Keratinocyte (primary cell): ENCODE data around the gene B9D1. TPM values are rescaled to one million over a fixed set of nuclear protein-coding genes. Genes with fewer than 3 reads are reported as not detected.

Experiments
- DNase-seq: peaks from one replicate; pipeline ENCODE4 v3.0.0-alpha.2; 2011; ENCODE audit warnings: low read depth, missing footprints, low spot score
- FAIRE-seq: peaks from 2 replicates; lab custom pipeline; 2011; peaks lifted over from hg19 to GRCh38; lab: Jason Lieb, UNC
- H2AFZ ChIP-seq: 2 replicates; pipeline ENCODE4 v1.6.0; 2012; ENCODE audit warnings: low read length, control low read depth, inconsistent platforms; ENCODE audit not compliant: control insufficient read depth
- H3K27ac ChIP-seq: 2 replicates; pipeline ENCODE4 v1.5.1; 2011; ENCODE audit warnings: low read length; ENCODE audit not compliant: control insufficient read depth, insufficient read depth
- H3K27me3 ChIP-seq: 3 replicates; pipeline ENCODE4 v1.6.0; 2011; ENCODE audit warnings: low read length; ENCODE audit not compliant: control insufficient read depth, insufficient read depth; ENCODE audit errors: extremely low read depth
- H3K36me3 ChIP-seq, 2 experiments: 2 replicates in 1 of 2; 3 replicates in 1 of 2; pipeline ENCODE4 v1.5.1; 2011; ENCODE audit warnings: low read length in 2 of 2, mild to moderate bottlenecking in 1 of 2; ENCODE audit not compliant: control insufficient read depth in 2 of 2, insufficient read depth in 2 of 2; ENCODE audit errors: extremely low read depth in 1 of 2
- H3K4me1 ChIP-seq: 3 replicates; pipeline ENCODE4 v1.5.1; 2011; ENCODE audit warnings: low read length; ENCODE audit not compliant: control insufficient read depth, insufficient read depth; ENCODE audit errors: extremely low read depth
- H3K4me2 ChIP-seq: 3 replicates; pipeline ENCODE4 v1.6.0; 2011; ENCODE audit warnings: low read depth, low read length; ENCODE audit not compliant: control insufficient read depth, insufficient read depth; ENCODE audit errors: extremely low read depth
- H3K4me3 ChIP-seq, 3 experiments: fragments of 200-600 bp in 1 of 3; sonication (generic) in 1 of 3; 2 replicates in 2 of 3; 3 replicates in 1 of 3; pipeline ENCODE4 v1.5.1; 2011 to 2016; ENCODE audit warnings: low read length in 3 of 3, mild to moderate bottlenecking in 3 of 3, control low read depth in 2 of 3, inconsistent platforms in 1 of 3, low read depth in 1 of 3, mixed read lengths in 1 of 3, mixed run types in 1 of 3, moderate library complexity in 1 of 3; ENCODE audit not compliant: control insufficient read depth in 2 of 3, insufficient read depth in 2 of 3; ENCODE audit errors: extremely low read depth in 1 of 3
- H3K79me2 ChIP-seq: 2 replicates; pipeline ENCODE4 v1.6.0; 2012; ENCODE audit warnings: low read length; ENCODE audit not compliant: control insufficient read depth, insufficient read depth
- H3K9ac ChIP-seq: 3 replicates; pipeline ENCODE4 v1.6.0; 2011; ENCODE audit warnings: low read length; ENCODE audit not compliant: control insufficient read depth, insufficient read depth; ENCODE audit errors: extremely low read depth
- H3K9me1 ChIP-seq: 3 replicates; pipeline ENCODE4 v1.6.0; 2011; ENCODE audit warnings: low read length; ENCODE audit not compliant: control insufficient read depth, insufficient read depth; ENCODE audit errors: extremely low read depth
- H3K9me3 ChIP-seq: 2 replicates; pipeline ENCODE4 v1.5.1; 2012; ENCODE audit warnings: low read depth, low read length; ENCODE audit not compliant: control insufficient read depth
- H4K20me1 ChIP-seq: 3 replicates; pipeline ENCODE4 v1.6.0; 2011; ENCODE audit warnings: low read length; ENCODE audit not compliant: control insufficient read depth, insufficient read depth; ENCODE audit errors: extremely low read depth
- EZH2 ChIP-seq: IDR thresholded peaks from one replicate; pipeline ENCODE4 v1.6.1; 2012; ENCODE audit warnings: inconsistent platforms, mild to moderate bottlenecking, low read length, moderate library complexity
- dilution Hi-C: fragments of 300-500 bp; cut with MboI; formaldehyde crosslinking; loops from one replicate; pipeline ENCODE4 v1.7.0; 2020; ENCODE audit warnings: low sequenced_read_pairs; ENCODE audit not compliant: extremely low pct_ligation_motif_present
- polyA plus RNA-seq, 5 experiments: library from polyadenylated mRNA; depleted of rRNA in 3 of 5; stranded (reverse) in 3 of 5; stranded (forward) in 1 of 5; unstranded in 1 of 5; fragments of >200 nt; gene quantifications; 1 replicate in 1 of 5; 2 replicates in 3 of 5; 3 replicates in 1 of 5; pipeline versions ENCODE4 v1.2.1 to v1.2.3, GENCODE V29; 2011 to 2012; ENCODE audit warnings: missing spikeins in 2 of 5, low read depth in 1 of 5, low replicate concordance in 1 of 5
- TF ChIP-seq, protein P1 (sequence below), 3 experiments: IDR thresholded peaks in 1 of 3; conservative IDR thresholded peaks in 1 of 3; optimal IDR thresholded peaks in 1 of 3; 2 replicates in 2 of 3; 3 replicates in 1 of 3; pipeline versions ENCODE3 to v1.5.1; 2011; ENCODE audit warnings: low read length in 3 of 3, mild to moderate bottlenecking in 3 of 3, moderate library complexity in 2 of 3, control low read depth in 1 of 3, inconsistent platforms in 1 of 3; ENCODE audit not compliant: insufficient read depth in 2 of 3; ENCODE audit errors: extremely low read depth in 1 of 3

Gene B9D1
- polyA plus RNA-seq, 1 donor (not counting 4 experiments of a cell fraction or from before 2014, with no cell fraction given), result 30.3 TPM

DNA sequence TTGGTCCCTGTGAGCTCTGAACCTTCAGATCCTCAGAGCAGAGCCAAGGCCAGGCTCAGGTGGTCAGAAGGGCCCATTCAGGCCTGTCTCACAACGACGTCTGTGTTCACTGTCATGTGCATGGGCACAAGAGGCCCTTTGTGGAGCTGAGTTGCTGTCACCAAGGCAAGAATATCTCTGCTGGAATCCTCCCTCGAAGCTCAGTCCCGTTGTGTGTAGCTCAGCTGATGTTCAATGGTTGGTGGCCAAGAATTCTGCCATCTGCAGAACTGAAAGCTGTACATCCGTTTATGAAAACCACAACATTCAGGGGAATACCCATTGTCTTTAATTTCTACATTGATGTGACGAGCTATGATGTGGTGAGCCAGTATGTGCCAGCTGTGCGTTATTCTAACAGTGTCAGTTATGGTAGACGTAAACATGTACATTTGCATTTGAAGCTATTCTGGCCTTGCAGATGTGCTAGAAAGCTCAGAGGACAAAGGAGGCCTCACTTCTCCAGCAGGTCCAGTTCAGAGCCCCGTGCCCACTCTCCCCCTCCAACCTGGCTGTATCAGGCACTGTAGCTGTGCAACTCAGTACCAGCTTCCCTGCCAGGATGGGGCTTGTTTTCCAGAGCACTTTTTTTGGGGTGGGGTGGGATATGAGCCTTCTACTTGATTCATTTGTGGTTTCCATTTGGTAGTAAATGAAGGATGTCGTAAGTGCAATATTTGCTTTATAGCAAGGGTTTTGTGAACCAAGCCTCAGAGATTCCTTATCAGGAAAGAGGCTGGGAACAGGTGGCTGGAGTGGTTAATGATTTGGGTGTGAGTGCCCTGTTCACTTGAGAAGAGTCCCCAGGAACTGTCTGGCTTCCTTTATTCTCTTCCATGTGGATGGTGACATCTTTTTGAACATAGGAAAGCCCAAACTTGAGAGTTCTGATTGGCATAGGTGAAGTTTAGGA is 56.1 kb downstream of the B9D1 start:
- Histone ChIP-seq H3K27ac (no peak overlapping the region), H3K9ac (no peak overlapping the region), H3K79me2 (peaks cover 4% of the 10 kb centered on the region), H3K36me3 (peaks cover 3 to 29% of the 10 kb centered on the region in 2 experiments), H3K4me3 (no peak overlapping the region), H3K4me1 (peaks cover 8% of the 10 kb centered on the region), H4K20me1 (no peaks in the 10 kb centered on the region), H3K9me3 (no peaks in the 10 kb centered on the region), H3K27me3 (no peaks in the 10 kb centered on the region), H3K4me2 (no peak overlapping the region), H2AFZ (no peak overlapping the region), H3K9me1 (no peaks in the 10 kb centered on the region)
- TF ChIP-seq EZH2, result no peak
- TF ChIP-seq, protein P1, sequence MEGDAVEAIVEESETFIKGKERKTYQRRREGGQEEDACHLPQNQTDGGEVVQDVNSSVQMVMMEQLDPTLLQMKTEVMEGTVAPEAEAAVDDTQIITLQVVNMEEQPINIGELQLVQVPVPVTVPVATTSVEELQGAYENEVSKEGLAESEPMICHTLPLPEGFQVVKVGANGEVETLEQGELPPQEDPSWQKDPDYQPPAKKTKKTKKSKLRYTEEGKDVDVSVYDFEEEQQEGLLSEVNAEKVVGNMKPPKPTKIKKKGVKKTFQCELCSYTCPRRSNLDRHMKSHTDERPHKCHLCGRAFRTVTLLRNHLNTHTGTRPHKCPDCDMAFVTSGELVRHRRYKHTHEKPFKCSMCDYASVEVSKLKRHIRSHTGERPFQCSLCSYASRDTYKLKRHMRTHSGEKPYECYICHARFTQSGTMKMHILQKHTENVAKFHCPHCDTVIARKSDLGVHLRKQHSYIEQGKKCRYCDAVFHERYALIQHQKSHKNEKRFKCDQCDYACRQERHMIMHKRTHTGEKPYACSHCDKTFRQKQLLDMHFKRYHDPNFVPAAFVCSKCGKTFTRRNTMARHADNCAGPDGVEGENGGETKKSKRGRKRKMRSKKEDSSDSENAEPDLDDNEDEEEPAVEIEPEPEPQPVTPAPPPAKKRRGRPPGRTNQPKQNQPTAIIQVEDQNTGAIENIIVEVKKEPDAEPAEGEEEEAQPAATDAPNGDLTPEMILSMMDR (optimal IDR thresholded peaks at IDR 0.05 in 1 of 3, IDR thresholded peaks at IDR 0.05 in 1 of 3, conservative IDR thresholded peaks at IDR 0.05 in 1 of 3; ENCODE audit: extremely low read depth in 1 of 3, insufficient read depth in 2 of 3, low read length in 3 of 3), result no peak
- dilution Hi-C loops, result no loop called here
- FAIRE-seq (peak; percentile 56), DNase-seq (no peak)

DNA sequence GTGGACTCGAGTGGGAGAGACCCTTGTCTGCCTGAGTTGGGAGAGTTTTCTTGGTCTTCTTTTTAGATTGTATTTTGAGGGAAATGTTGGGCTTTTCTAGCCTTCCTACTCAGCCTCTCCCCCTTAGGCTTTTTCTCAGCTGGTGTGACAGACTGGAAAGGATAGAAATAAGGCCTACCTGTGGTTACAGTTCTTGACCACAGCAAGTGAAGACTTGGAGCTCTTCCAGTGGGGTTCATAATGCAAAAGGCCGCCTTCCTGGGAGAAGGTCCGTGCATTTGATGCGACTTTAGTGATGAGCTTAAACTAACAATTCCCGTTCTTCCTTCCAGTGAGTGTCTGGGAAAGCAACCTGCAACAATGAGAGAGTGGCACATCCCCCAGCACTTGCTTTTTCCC is 56.8 kb downstream of the B9D1 start:
- H3K27ac ChIP-seq, result no peak overlapping the region
- peaks cover 8% of the 10 kb centered on the region for H3K4me1 ChIP-seq
- no peak overlapping the region for H3K9ac ChIP-seq
- H3K27me3 ChIP-seq, result no peaks in the 10 kb centered on the region
- no peak for FAIRE-seq
- TF ChIP-seq, protein P1 (optimal IDR thresholded peaks at IDR 0.05 in 1 of 3, IDR thresholded peaks at IDR 0.05 in 1 of 3, conservative IDR thresholded peaks at IDR 0.05 in 1 of 3; ENCODE audit: extremely low read depth in 1 of 3, insufficient read depth in 2 of 3, low read length in 3 of 3), result no peak
- TF ChIP-seq EZH2, result no peak
- no peaks in the 10 kb centered on the region for H4K20me1 ChIP-seq
- H3K9me3 ChIP-seq, result no peaks in the 10 kb centered on the region
- dilution Hi-C loops, result no loop called here
- no peaks in the 10 kb centered on the region for H3K9me1 ChIP-seq
- H3K4me3 ChIP-seq, result no peak overlapping the region
- H3K4me2 ChIP-seq, result no peak overlapping the region
- no peak overlapping the region for H2AFZ ChIP-seq
- H3K79me2 ChIP-seq, result peaks cover 4% of the 10 kb centered on the region
- H3K36me3 ChIP-seq, result peaks cover 3 to 26% of the 10 kb centered on the region in 2 experiments
- no peak for DNase-seq
